Calu3 (cell line): ENCODE data around the gene SLC27A4. TPM values are rescaled to one million over a fixed set of nuclear protein-coding genes. Genes with fewer than 3 reads are reported as not detected.

Experiments
- BruUV-seq: library from RNA; stranded (reverse); fragments of 400-500 nt; replicated peaks from 2 replicates; lab custom pipeline; 2021; lab: Mats Ljungman, UMichigan
- CTCF ChIA-PET: fragments of 300-600 bp; sonication (Branson Sonifier 250); formaldehyde crosslinking; loops from one replicate; lab custom pipeline; 2022; ENCODE audit warnings: antibody characterized with exemption; lab: Charles Lee
- DNase-seq: peaks from one replicate; pipeline ENCODE4 v3.0.0; 2022
- H3K27ac Mint-ChIP-seq: one replicate; pipeline ENCODE4 v1.8.0; 2022; ENCODE audit warnings: mixed read lengths; ENCODE audit not compliant: unreplicated experiment
- H3K27me3 Mint-ChIP-seq: one replicate; pipeline ENCODE4 v1.8.0; 2022; ENCODE audit warnings: mixed read lengths; ENCODE audit not compliant: unreplicated experiment
- H3K36me3 Mint-ChIP-seq: one replicate; pipeline ENCODE4 v1.8.0; 2022; ENCODE audit warnings: mild to moderate bottlenecking, moderate library complexity, mixed read lengths; ENCODE audit not compliant: insufficient read depth, unreplicated experiment
- H3K4me1 Mint-ChIP-seq: one replicate; pipeline ENCODE4 v1.8.0; 2022; ENCODE audit warnings: mild to moderate bottlenecking, low read depth, mixed read lengths; ENCODE audit not compliant: unreplicated experiment
- H3K4me3 Mint-ChIP-seq: one replicate; pipeline ENCODE4 v1.8.0; 2022; ENCODE audit warnings: mild to moderate bottlenecking, low read depth, moderate library complexity, mixed read lengths; ENCODE audit not compliant: unreplicated experiment
- H3K9me3 Mint-ChIP-seq: one replicate; pipeline ENCODE4 v1.8.0; 2022; ENCODE audit warnings: low read depth, mixed read lengths; ENCODE audit not compliant: unreplicated experiment
- CTCF ChIP-seq: fragments of 200-600 bp; IDR thresholded peaks from one replicate; pipeline ENCODE4 v1.8.0; 2022; ENCODE audit warnings: antibody characterized with exemption; ENCODE audit not compliant: unreplicated experiment
- intact Hi-C: fragments of 100-400 bp; cut with micrococcal nuclease; formaldehyde crosslinking; loops from one replicate; pipeline ENCODE4 v1.10.0; 2022; ENCODE audit not compliant: unreplicated experiment
- total RNA-seq: library from RNA; stranded (reverse); gene quantifications from 2 replicates; pipeline ENCODE4 v1.2.3, GENCODE V29; 2022

SLC27A4 gene
- total RNA-seq, 1 experiment from 2014 or later: 13.8 TPM

GRCh38 chr9:128370752-128371629 is 30.7 kb downstream of the SLC27A4 start, which contains the start of gene URM1:
Gene URM1, plus strand, starts transcription at chr9:128371374. Its CDS starts 7 bp downstream, at chr9:128371381.
- Mint-ChIP-seq H3K36me3 (peaks cover 22% of the 10 kb centered on the region), H3K4me3 (peak within 1 kb of the TSS; percentile 79), H3K9me3 (no peaks in the 10 kb centered on the region), H3K27ac (peak within 1 kb of the TSS; percentile 95), H3K27me3 (no peaks in the 10 kb centered on the region), H3K4me1 (peaks cover 32% of the 10 kb centered on the region)
- DNase-seq: peak; percentile 91
- intact Hi-C loops: no loop called here
- BruUV-seq: TSS peak; percentile 91
- CTCF ChIA-PET: interaction anchor here (0.7 to 2.7 kb wide), 3 partner anchors 9 to 130 kb away, joined by 3 to 8 read pairs (median 4); no protein-coding TSS in a partner anchor
- TF ChIP-seq CTCF: no peak

- no peak for DNase-seq
- TSS peak; percentile 73 for BruUV-seq
- TF ChIP-seq CTCF: no peak
- CTCF ChIA-PET: interaction anchor here (0.7 to 2.7 kb wide), 3 partner anchors 10 to 129 kb away, joined by 3 to 8 read pairs (median 4); no protein-coding TSS in a partner anchor
- Mint-ChIP-seq H3K4me1 (peaks cover 32% of the 10 kb centered on the region), H3K36me3 (peaks cover 22% of the 10 kb centered on the region), H3K4me3 (peak overlapping the region; percentile 79), H3K9me3 (no peaks in the 10 kb centered on the region), H3K27ac (peak overlapping the region; percentile 95), H3K27me3 (no peaks in the 10 kb centered on the region)
- intact Hi-C loops: no loop called here
Observed at GRCh38 chr9:128371630-128372117, 31.3 kb downstream of the SLC27A4 start.

- Mint-ChIP-seq H3K9me3 (no peaks in the 10 kb centered on the region), H3K36me3 (peaks cover 22% of the 10 kb centered on the region), H3K4me1 (peaks cover 32% of the 10 kb centered on the region), H3K4me3 (peak overlapping the region; percentile 79), H3K27ac (peak overlapping the region; percentile 95), H3K27me3 (no peaks in the 10 kb centered on the region)
- CTCF ChIA-PET: interaction anchor here (2.7 kb wide), 1 partner anchor 10 kb away, joined by 8 read pairs; no protein-coding TSS in a partner anchor
- no TSS peak for BruUV-seq
- intact Hi-C loops: no loop called here
- TF ChIP-seq CTCF: no peak
- DNase-seq: no peak
Observed at GRCh38 chr9:128372188-128372641, 31.9 kb downstream of the SLC27A4 start.

GRCh38 chr9:128372784-128373183 is 32.5 kb downstream of the SLC27A4 start:
- no peak overlapping the region for H3K27ac Mint-ChIP-seq
- BruUV-seq: no TSS peak

More at GRCh38 chr9:128372784-128373183, 32.5 kb downstream of the SLC27A4 start:
- intact Hi-C loops: no loop called here
- peaks cover 32% of the 10 kb centered on the region for H3K4me1 Mint-ChIP-seq
- no peaks in the 10 kb centered on the region for H3K9me3 Mint-ChIP-seq
- peaks cover 22% of the 10 kb centered on the region for H3K36me3 Mint-ChIP-seq
- DNase-seq: no peak
- peak overlapping the region; percentile 79 for H3K4me3 Mint-ChIP-seq
- no peak for TF ChIP-seq CTCF
- H3K27me3 Mint-ChIP-seq: no peaks in the 10 kb centered on the region
- CTCF ChIA-PET: no interaction called here
